ENCODE results near the gene TAF8.

TAF8 gene

GRCh38 chr6:42133926-42134325 lies 83.6 kb downstream of the TAF8 start:
- TF ChIP-seq CTCF (IDR thresholded peaks at IDR 0.05; ENCODE audit: low read depth, low read length): no peak
- in situ Hi-C loops (cut with HindIII; ENCODE audit: low sequenced_read_pairs): no loop called here
- H3K4me3 ChIP-seq (ENCODE audit: low read depth, low read length): no peak overlapping the region
- no peak for DNase-seq (ENCODE audit: low read depth, low spot score)

- H3K4me3 ChIP-seq (ENCODE audit: low read depth, low read length): no peak overlapping the region
- TF ChIP-seq CTCF (IDR thresholded peaks at IDR 0.05; ENCODE audit: low read depth, low read length): no peak
- in situ Hi-C loops (cut with HindIII; ENCODE audit: low sequenced_read_pairs): no loop called here
Measured at GRCh38 chr6:42135161-42135560, 84.8 kb downstream of the TAF8 start.

DNA sequence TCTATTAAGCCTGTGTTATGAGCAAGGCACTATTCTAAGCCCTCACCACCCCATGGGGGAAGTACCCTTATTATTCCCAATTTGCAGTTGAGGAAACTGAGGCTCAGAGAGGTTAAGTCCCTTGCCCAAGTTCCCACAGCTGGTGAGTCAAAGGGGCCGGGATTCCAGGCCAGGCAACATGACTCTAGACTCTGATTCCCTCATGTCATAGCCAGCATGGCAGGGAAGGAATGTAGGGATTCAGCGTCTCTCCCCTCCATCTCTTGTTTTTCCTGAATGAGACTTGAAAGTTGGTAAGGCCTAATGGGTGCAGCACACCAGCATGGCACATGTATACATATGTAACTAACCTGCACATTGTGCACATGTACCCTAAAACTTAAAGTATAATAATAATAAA lies 85.4 kb downstream of the TAF8 start:
- DNase-seq (ENCODE audit: low read depth, low spot score): no peak
- in situ Hi-C loops (cut with HindIII; ENCODE audit: low sequenced_read_pairs): no loop called here
- no peak for TF ChIP-seq CTCF (IDR thresholded peaks at IDR 0.05; ENCODE audit: low read depth, low read length)
- no peak overlapping the region for H3K4me3 ChIP-seq (ENCODE audit: low read depth, low read length)

More at GRCh38 chr6:42135161-42135560, 84.8 kb downstream of the TAF8 start:
- DNase-seq (ENCODE audit: low read depth, low spot score): no peak

- in situ Hi-C loops (cut with HindIII; ENCODE audit: low sequenced_read_pairs): no loop called here
- no peak overlapping the region for H3K4me3 ChIP-seq (ENCODE audit: low read depth, low read length)
- peak; percentile 74 for DNase-seq (ENCODE audit: low read depth, low spot score)
- peak; percentile 32 for TF ChIP-seq CTCF (IDR thresholded peaks at IDR 0.05; ENCODE audit: low read depth, low read length)
Measured at GRCh38 chr6:42136508-42137193, 86.3 kb downstream of the TAF8 start.
